Measurements from ENCODE around the gene ZRANB1. TPM values are rescaled to one million over a fixed set of nuclear protein-coding genes. Genes with fewer than 3 reads are reported as not detected.
A peak's percentile ranks its signal among the peaks of the same experiment; 100 is the strongest.

ZRANB1 gene
- total RNA-seq, 4 donors from 2014 or later = 51.2 to 91.1 (median 74.6) TPM

- TF ChIP-seq, protein P1, sequence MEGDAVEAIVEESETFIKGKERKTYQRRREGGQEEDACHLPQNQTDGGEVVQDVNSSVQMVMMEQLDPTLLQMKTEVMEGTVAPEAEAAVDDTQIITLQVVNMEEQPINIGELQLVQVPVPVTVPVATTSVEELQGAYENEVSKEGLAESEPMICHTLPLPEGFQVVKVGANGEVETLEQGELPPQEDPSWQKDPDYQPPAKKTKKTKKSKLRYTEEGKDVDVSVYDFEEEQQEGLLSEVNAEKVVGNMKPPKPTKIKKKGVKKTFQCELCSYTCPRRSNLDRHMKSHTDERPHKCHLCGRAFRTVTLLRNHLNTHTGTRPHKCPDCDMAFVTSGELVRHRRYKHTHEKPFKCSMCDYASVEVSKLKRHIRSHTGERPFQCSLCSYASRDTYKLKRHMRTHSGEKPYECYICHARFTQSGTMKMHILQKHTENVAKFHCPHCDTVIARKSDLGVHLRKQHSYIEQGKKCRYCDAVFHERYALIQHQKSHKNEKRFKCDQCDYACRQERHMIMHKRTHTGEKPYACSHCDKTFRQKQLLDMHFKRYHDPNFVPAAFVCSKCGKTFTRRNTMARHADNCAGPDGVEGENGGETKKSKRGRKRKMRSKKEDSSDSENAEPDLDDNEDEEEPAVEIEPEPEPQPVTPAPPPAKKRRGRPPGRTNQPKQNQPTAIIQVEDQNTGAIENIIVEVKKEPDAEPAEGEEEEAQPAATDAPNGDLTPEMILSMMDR (IDR thresholded peaks at IDR 0.05 in 4 of 5, conservative IDR thresholded peaks at IDR 0.05 in 1 of 5) = no peak
- TF ChIP-seq POLR2A (IDR thresholded peaks at IDR 0.05) = no peak
- Histone ChIP-seq H3K27me3 (no peaks in the 10 kb centered on the region), H3K4me3 (no peak overlapping the region), H3K4me1 (peaks cover 52 to 73% of the 10 kb centered on the region in 2 donors), H3K36me3 (peaks cover 0 to 16% of the 10 kb centered on the region in 2 donors), H3K27ac (no peak overlapping the region), H3K9me3 (no peaks in the 10 kb centered on the region)
- intact Hi-C loops (cut with DNase I; ENCODE audit: low total_unique reads) (no loop called here), in situ Hi-C loops (cut with MboI; ENCODE audit: low sequenced_read_pairs in 4 of 4) (no loop called here)
- DNase-seq = no peak
- ATAC-seq = no peak
Observed at GRCh38 chr10:125003901-125004467, 62.1 kb downstream of the ZRANB1 start.

DNA sequence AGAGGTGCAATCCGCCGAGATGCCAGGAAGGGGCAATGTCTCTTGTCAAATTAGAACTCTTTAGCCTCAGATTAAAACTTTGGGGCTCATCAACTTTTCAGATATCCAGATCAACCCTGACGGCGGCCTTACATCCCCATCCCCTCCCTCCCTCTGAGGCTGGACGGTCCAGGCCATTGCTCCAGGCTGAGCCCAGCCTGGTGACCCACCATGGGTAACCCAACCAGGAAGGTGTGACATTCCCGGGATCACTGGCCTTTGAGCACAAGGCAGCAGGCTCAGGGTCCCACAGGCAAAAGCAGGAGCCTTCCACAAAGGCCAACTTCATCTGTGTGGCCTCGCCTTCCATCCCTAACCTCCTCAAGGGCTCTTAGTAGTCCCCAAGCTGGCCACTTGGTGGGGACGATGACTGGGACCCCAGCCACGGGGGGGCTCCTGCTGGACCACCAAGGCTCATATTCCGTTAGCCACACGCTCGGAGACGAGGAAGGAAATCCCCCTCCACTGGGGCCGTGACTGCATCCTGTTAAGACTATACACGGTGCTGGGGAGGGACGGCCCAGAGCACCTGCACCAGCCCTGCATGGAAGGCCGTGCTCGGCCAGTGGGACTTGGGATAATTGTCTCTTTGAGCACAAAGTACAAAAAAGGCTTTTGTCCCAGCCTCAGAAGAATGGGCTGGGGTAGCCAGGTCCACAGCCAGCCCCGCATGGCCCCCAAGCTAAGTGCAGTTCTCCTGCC, 62.8 kb downstream of the ZRANB1 start:
- H3K4me3 ChIP-seq = no peak overlapping the region
- ATAC-seq (no peak), DNase-seq (peak in 1 of 2 donors; percentile 13)
- H3K9me3 ChIP-seq = no peaks in the 10 kb centered on the region
- H3K27me3 ChIP-seq = no peaks in the 10 kb centered on the region
- TF ChIP-seq, protein P1 (IDR thresholded peaks at IDR 0.05 in 4 of 5, conservative IDR thresholded peaks at IDR 0.05 in 1 of 5) = no peak
- no peak for TF ChIP-seq POLR2A (IDR thresholded peaks at IDR 0.05)
- peaks cover 53 to 73% of the 10 kb centered on the region in 2 donors for H3K4me1 ChIP-seq
- in situ Hi-C loops (cut with MboI; ENCODE audit: low sequenced_read_pairs in 4 of 4) (no loop called here), intact Hi-C loops (cut with DNase I; ENCODE audit: low total_unique reads) (no loop called here)
- H3K27ac ChIP-seq = no peak overlapping the region
- peaks cover 0 to 16% of the 10 kb centered on the region in 2 donors for H3K36me3 ChIP-seq

GRCh38 chr10:125005312-125006187, 63.6 kb downstream of the ZRANB1 start:
- intact Hi-C loops (cut with DNase I; ENCODE audit: low total_unique reads) (no loop called here), in situ Hi-C loops (cut with MboI; ENCODE audit: low sequenced_read_pairs in 4 of 4) (no loop called here)
- Histone ChIP-seq H3K27ac (peak overlapping the region in 2 of 4 donors; percentile 90 to 93), H3K27me3 (no peaks in the 10 kb centered on the region), H3K9me3 (no peaks in the 10 kb centered on the region), H3K36me3 (peaks cover 0 to 16% of the 10 kb centered on the region in 2 donors), H3K4me3 (no peak overlapping the region), H3K4me1 (peaks cover 55 to 73% of the 10 kb centered on the region in 2 donors)
- TF ChIP-seq, protein P1 (IDR thresholded peaks at IDR 0.05 in 4 of 5, conservative IDR thresholded peaks at IDR 0.05 in 1 of 5) = no peak
- no peak for TF ChIP-seq POLR2A (IDR thresholded peaks at IDR 0.05)
- ATAC-seq (no peak), DNase-seq (no peak)

DNA sequence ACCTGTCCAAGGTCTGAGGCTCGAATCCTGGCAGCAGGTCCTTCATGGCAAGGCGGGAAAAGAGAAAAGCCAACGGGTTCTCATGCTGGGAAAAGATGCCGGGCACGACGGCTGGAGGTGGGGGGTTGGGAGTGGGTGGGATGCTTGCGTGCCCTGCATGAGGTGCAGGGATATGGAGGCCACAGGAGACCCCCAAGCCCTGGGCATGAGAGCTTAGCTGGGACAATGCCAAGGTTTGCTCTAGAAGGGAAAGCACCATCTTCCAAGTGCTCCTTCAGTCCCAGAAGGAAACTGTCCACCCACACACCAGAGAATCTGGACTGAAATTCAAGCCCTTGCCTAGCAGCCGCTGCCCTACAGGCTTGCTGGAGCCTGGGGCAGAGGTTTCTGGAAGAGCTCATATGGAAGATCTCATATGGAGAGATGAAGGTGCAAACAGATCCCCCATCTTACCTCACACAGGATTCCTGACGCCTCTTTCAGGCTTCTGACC, 64.3 kb downstream of the ZRANB1 start:
- no peak for ATAC-seq
- TF ChIP-seq POLR2A (IDR thresholded peaks at IDR 0.05) = no peak
- TF ChIP-seq, protein P1 (IDR thresholded peaks at IDR 0.05 in 4 of 5, conservative IDR thresholded peaks at IDR 0.05 in 1 of 5) = no peak
- no peaks in the 10 kb centered on the region for H3K27me3 ChIP-seq
- in situ Hi-C loops (cut with MboI; ENCODE audit: low sequenced_read_pairs in 4 of 4) (no loop called here), intact Hi-C loops (cut with DNase I; ENCODE audit: low total_unique reads) (no loop called here)
- H3K27ac ChIP-seq = peak overlapping the region; percentile 90 to 93 (median 91)
- no peak for DNase-seq
- peaks cover 0 to 16% of the 10 kb centered on the region in 2 donors for H3K36me3 ChIP-seq
- peaks cover 58 to 75% of the 10 kb centered on the region in 2 donors for H3K4me1 ChIP-seq
- no peak overlapping the region for H3K4me3 ChIP-seq
- no peaks in the 10 kb centered on the region for H3K9me3 ChIP-seq
